ENCODE results near the gene SULT1A2.
A peak's percentile ranks its signal among the peaks of the same experiment; 100 is the strongest.
"Not testable (repeated sequence)": the region's sequence is repeated elsewhere in the genome, so short reads cannot be mapped to it uniquely, and the experiment has no call there.

SULT1A2 gene

GRCh38 chr16:28554634-28555423 is 42.0 kb downstream of the SULT1A2 start:
- no peak for DNase-seq

- peak; percentile 93 for DNase-seq
Observed at GRCh38 chr16:28553776-28554633, 42.8 kb downstream of the SULT1A2 start, which contains the start of gene SGF29. TSS of gene SGF29 (plus strand) at chr16:28553920. CDS start at chr16:28581070, 27,150 bp downstream.

GRCh38 chr16:28549301-28549899 is 47.5 kb downstream of the SULT1A2 start:
- no peak for DNase-seq

- no peak for DNase-seq
Observed at GRCh38 chr16:28548306-28548802, 48.5 kb downstream of the SULT1A2 start.

GRCh38 chr16:28546626-28547025 is 50.2 kb downstream of the SULT1A2 start:
- no peak for DNase-seq

GRCh38 chr16:28545964-28546363 is 50.9 kb downstream of the SULT1A2 start:
- not testable (repeated sequence) for DNase-seq

GRCh38 chr16:28544998-28545397 is 51.9 kb downstream of the SULT1A2 start:
- no peak for DNase-seq

- DNase-seq: no peak
Observed at GRCh38 chr16:28543072-28543471, 53.8 kb downstream of the SULT1A2 start.

GRCh38 chr16:28542646-28543045 is 54.2 kb downstream of the SULT1A2 start:
- DNase-seq: no peak
